DMS 273 (cell line): ENCODE data around the gene CRPPA.
A peak's percentile ranks its signal among the peaks of the same experiment; 100 is the strongest.
"Not testable (repeated sequence)": the region's sequence is repeated elsewhere in the genome, so short reads cannot be mapped to it uniquely, and the experiment has no call there.

Experiments
- DNase-seq: peaks from one replicate; lab custom pipeline; 2025; ENCODE audit not compliant: unreplicated experiment; lab: John Stamatoyannopoulos, UW

CRPPA gene

GRCh38 chr7:16421333-16422102 lies at the start of gene CRPPA:
CRPPA (minus strand) TSS chr7:16421538; CDS start chr7:16421322, 216 bp downstream.
- DNase-seq = peak; percentile 85

DNA sequence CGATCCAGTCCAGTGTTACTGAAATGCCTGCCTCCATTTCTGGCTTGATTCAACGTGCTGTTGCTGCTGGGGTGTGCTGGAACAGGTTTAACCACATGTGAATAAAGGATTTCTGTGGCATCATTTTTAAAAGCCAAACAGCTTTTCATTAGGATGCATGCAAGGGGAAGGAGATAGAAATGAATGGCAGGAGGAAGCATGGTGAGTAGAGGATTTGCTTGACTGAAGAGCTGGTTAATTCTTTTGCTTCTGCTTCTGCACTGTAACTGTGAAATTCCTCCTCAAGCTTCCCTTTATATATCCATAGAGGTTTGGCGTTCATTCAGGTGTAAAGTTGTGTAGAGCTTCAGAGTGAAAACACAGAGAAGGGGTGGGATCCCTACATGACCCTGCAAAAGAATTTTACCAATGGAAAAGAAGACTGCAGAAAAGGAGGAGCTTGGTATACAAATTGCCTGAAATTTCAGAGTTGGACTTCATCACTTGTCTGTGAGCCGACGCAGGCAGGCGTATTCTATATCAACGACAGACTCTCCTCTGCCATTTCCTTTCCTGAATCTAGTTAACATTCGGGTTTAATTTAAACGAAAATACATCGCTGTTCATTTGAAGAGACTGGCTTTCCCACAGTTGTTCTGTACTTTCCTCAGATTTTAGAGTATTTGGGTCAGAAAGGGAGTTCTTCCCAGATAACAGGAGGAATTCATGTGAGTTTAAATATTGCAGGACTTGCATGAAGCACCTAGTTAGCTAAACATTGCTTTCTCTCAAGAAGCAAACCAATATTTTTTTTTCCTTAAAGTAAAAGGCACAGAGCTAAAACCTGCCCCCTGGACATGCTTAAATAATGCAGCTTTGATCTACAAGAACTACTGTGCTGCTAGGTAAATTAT lies 44.4 kb upstream of the CRPPA start, which contains the start of gene SOSTDC1:
Gene SOSTDC1, minus strand, starts transcription at position 270 of the 893 bp plus-strand sequence. Its CDS starts 70 bp downstream, at position 200.
- DNase-seq = no peak

DNA sequence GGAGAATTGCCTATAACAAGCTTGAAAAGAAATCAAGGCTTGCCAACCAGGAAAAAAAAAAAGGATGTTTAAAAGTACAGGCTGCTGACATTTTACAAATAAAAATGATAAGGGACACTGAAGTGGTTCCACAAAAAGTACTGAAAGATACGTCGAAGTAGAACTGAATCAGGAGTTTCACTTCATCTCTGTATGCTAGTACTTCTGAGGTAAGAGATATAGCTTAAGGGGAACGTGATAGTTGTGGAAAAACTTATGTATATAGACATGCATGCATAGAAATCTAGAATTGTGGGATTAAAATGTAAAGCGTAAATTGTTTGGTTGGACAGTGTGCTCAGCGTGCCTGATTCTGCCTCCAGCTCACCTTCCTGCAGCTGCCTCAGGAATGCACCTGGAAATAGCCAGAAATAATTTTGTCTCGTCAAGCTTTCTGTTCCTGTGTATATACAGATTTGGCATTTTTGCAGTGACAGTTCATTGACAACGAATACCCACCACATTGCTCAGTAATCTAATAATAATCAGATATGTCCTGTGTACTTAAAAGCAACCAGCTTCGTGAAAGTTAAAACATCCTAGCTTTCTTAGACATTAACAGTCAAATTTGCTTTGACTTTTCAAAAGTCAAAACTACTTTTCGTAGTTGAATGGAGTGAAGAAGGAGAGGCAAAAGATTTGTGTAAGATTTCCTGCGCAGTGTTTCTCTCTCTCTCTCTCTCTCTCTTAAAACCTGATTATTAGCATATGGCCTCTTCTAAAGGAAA lies 42.8 kb upstream of the CRPPA start:
- DNase-seq = no peak

- DNase-seq = no peak
These were observed 42.2 kb upstream of the CRPPA start for GRCh38 chr7:16463520-16463919.

DNA sequence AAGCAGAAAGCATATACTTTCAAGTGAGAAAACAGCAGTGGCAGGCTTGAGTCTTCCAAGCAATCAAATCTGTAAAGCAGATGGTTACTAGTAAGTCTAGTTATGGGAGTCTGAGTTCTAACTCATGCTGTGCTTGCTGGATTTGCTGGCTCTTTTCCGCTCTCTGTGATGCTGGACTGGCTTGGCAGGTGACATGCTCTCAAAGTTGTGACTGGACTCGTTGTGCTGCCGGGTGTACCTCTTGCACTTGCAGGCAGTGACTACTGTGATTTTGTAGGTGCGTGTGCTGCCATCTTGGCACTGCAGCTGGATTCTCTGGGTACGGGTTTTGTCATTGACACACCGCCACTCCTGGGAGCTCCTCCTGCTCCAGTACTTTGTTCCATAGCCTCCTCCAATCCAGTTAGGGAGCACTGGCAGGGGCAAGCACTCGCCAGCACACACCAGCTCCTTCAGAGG lies 41.1 kb upstream of the CRPPA start:
- DNase-seq = peak; percentile 22

DNA sequence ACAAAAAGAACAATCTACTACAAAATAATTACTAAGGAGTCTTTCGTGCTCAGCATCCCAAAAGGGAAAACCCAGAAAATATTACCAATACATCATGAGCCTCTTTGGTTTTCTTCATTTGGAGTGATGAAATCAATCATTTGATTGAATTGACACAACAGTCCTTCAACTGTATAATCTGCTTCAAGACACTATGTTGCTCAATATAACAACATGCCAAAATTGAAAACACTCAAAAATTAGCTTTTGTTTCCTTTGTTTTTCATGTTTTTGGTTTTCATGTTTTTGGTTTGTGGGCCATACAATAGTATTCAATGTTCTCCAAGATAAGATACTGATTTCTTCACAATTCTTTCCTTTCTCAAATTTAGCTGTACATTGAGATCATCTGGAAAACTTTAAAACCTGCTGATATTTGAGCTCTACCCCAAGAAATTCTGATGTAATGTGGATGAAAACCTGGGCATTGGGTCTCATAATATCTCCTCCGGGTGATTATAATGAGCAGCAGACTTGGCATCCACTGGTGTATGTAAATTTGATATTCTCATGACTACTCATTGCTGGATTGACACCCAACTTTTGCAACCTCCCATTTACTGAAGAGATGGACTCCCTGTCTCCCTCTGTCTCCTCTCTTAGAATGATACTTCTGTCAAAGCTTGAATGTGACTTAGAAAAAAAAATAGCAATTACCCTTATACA lies 39.6 kb upstream of the CRPPA start:
- peak; percentile 14 for DNase-seq

- DNase-seq = not testable (repeated sequence)
These were observed 35.0 kb upstream of the CRPPA start for GRCh38 chr7:16456303-16456702.

DNA sequence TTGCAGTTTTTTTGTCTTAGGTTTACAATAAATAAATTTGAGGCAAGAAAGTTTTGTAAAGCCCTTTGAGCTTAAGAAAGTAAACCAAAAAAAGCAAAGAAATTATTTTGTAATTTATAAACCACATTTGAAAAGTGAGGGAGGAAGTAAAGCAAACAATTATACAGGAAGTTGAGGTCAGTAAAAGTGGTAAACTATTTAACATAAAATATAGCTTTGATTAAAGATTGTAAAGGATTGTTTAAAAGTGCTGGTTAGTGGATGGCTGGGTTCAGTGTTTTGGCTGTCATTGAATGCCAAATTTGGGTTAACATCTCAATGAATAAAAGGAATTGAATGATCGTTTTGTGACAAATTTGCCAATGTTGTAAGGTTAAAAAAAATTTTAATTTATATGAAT lies 34.3 kb upstream of the CRPPA start:
- DNase-seq = no peak

DNA sequence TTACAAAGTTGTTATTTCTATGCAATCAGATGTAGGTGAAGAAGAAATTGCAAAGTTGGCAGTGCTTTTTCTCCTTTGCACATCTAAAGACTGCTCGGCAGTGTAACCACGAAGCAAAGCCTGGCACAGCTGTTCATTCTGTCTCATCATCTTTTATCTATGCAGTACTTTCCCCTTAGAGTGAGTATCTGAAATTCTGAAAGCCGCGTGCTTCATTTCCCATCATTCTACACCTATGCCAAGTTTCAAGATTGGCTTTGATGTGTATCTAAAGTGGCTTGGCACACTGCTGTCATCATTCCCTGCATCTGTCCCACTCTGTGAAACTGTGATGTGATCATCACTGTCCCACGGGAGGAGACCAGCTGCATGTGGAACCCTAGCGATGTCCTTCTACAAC lies 29.0 kb upstream of the CRPPA start:
- DNase-seq = peak; percentile 19

DNA sequence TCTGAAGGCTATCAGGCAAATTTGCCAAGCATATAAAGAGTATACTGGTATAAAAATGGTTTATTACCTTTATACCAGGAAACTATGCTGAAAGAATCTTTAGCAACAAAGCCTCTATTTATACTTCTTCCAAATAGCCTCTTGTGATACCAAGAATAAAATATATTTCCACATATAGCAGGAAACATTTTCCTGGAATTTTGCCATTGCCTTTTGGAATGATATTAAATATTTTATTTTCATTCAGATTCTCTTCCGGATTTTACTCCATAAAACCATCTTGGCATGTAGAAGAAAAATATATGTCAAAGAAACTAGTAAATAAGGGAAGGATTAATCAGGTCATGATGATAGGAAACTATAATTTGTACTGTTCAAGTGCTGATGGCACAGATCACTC lies 26.5 kb upstream of the CRPPA start:
- no peak for DNase-seq

GRCh38 chr7:16446508-16446907 lies 25.2 kb upstream of the CRPPA start:
- no peak for DNase-seq

DNA sequence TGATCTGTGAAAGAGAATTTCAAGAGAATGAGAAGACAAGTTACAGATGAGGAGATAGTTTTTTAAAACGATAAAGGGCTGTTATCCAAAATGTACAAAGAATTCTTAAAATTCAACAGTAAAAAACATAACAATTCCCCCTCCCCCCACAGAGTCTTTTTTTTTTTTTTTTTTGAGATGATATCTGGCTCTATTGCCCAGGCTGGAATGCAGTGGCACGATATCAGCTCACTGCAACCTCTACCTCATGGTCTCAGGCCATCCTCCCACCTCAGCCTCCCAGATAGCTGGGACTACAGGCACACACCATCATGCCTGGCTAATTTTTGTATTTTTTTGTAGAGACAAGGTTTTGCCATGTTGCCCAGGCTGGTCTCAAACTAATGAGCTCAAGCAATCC lies 22.5 kb upstream of the CRPPA start:
- not testable (repeated sequence) for DNase-seq

DNA sequence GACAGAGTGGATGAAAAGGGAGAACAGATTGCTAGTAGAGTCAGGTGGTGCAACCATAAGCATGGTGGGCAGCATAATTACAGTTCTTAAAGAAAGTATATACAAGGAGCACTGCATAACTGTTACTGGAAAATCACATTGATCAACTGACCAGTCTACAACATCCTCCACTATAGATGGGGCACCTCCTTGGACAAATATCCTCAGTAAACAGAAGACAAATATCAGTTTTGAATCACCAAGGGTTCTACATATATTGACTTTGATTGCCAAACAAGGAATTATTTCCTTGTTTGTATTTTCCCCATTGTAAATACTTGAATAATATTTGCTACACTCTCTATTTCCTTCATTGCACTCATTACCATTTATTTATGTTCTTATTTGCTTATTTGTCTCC lies 17.6 kb upstream of the CRPPA start:
- DNase-seq = no peak

GRCh38 chr7:16436306-16436705 lies 15.0 kb upstream of the CRPPA start:
- no peak for DNase-seq

DNA sequence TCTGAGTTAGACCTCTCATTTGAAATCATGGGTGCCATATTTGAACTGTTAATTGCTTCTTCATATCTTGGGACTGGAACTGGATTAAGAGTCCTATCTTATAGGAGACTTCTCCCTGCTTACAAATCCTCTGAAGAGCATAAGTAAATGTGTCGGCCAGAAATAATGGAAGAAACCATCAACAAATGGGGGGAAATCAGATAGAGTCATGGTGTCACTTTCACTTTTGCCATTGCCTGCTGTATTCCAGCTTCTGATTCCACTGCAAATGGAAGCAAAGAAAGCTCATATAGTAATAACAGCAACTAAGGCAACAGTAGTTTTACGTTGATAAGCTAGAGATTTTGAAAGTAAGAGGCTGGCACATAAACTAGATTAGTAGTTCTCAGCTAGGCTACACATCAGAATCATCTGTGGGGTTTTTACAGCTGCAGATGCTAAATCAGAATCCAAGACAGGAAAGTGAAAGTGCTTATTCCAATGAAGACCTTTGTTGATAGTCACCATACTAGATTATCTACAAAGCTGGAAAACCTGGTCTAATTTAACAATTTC lies 12.3 kb upstream of the CRPPA start:
- no peak for DNase-seq

DNA sequence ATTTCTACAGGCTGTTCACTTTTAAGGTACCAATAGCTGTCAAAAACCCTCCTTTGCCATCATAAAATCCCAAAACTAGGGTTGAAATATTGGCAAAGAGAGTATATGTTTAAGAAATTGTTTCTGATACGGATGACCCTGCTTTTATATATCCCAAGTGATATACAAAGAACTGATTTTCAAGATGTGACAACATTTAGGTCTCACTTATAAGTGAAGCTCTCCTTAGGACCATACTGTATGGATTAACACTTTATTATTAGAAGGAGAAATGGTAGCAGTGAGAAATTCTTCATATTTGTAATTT lies 11.0 kb upstream of the CRPPA start:
- no peak for DNase-seq

DNA sequence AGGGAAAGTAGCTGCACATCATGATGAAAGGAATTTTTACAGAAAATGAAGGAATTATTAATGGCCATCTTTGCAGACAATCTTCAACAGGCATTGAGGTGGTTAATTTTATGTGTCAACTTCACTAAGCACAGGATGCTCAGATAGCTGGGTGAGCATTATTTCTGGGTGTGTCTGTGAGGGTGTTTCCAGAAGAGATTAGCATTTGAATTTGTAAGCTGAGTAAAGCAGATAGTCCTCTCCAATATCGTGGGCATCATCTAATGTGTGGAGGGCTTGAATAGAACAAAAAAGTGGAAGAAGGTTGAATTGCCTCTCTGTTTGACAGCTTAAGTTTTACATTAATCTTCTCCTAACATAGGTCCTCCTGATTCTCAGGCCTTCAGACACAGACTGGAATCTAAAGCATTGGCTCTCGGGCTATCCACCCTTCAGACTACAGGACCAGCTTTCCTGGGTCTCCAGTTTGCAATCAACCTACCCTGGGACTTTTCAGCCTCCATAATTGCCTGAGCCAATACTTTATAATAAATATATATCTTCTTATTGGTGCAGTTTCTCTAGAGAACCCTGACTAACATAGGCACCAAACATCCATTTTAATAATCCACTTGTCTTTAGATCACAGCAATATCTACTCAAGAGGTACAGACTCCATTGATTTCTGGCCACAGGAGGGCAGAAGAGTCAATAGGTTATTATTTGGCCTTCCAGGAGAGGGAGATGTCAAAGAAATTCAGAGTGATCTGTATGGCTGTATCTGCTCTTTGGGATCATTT lies 10.5 kb upstream of the CRPPA start:
- DNase-seq = peak; percentile 75

DNA sequence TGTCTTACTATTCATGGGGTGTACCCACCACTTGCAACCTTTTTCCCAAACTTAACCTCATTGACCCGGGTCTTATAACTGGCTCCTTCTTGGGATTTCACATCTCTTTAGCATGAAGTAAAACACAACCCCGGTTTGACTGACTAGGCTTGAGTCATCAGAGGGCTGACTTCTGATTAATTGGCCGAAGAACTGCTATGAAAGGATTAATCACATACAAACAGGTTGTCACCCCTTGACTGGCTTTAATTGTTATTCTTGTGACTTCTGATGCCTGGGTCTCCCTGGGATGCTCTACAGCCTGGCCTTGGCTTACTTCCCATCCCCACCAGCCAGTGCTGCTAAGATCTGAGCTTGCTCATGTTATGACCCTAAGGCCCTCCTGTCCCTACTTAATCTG lies 8.8 kb upstream of the CRPPA start:
- no peak for DNase-seq

- no peak for DNase-seq
These were observed 7.3 kb upstream of the CRPPA start for GRCh38 chr7:16428672-16429071.

- no peak for DNase-seq
These were observed 6.8 kb upstream of the CRPPA start for GRCh38 chr7:16428182-16428581.
